Measurements from ENCODE around the gene ABCC6. TPM values are rescaled to one million over a fixed set of nuclear protein-coding genes. Genes with fewer than 3 reads are reported as not detected.

ABCC6 gene
- total RNA-seq, 1 experiment from 2014 or later = 1.1 TPM

DNA sequence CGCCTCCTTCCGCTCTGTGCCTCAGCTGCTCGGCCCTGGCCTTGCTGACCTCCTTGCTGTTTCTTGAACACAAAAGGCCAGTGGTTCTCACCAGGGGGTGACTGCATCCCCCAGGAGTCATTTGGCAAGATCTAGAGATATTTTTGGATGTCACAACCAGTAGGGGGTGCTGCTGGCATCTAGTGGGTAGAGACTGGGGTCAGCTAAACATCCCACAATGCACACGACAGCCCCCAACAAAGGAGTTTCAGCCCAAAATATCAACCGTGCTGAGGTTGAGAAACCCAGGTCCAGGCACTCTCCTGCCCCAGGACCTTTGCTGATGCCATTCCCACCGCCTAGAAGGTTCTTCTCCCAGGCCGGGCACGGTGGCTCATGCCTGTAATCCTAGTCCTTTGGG is 39.7 kb downstream of the ABCC6 start:
- H3K36me3 Mint-ChIP-seq (ENCODE audit: insufficient read depth in 1 of 3, low read depth in 3 of 3) = no peaks in the 10 kb centered on the region
- whole genome bisulfite sequencing (ENCODE audit: extremely low coverage, insufficient read length, low lambda C conversion rate) = no CpG with 5 or more reads among the region's 8 CpGs

More for the DNA sequence above, 39.7 kb downstream of the ABCC6 start:
- Histone ChIP-seq H3K23ac (ENCODE audit: insufficient read length, low read depth, low read length) (no peak overlapping the region), H3K56ac (ENCODE audit: insufficient read length, low read depth, low read length) (no peak overlapping the region), H4K8ac (replicated peaks; ENCODE audit: insufficient read length, low read depth, low read length) (no peak overlapping the region), H3K27ac (ENCODE audit: insufficient read length, low read depth, low read length) (no peak overlapping the region), H3K4me1 (ENCODE audit: insufficient read depth, low read length) (no peaks in the 10 kb centered on the region), H2AFZ (ENCODE audit: low read length) (no peak overlapping the region), H3K9ac (ENCODE audit: extremely low read depth, insufficient read length, low read length) (no peak overlapping the region), H2BK12ac (ENCODE audit: insufficient read length, low read depth, low read length) (no peak overlapping the region), H4K20me1 (ENCODE audit: control insufficient read depth, insufficient read depth, insufficient read length) (no peaks in the 10 kb centered on the region), H2BK15ac (ENCODE audit: low read depth, low read length) (no peak overlapping the region), H4K5ac (ENCODE audit: insufficient read length, low read depth, low read length) (no peak overlapping the region), H3K23me2 (ENCODE audit: insufficient read length, low read depth, low read length, poor library complexity, severe bottlenecking) (no peaks in the 10 kb centered on the region), H2AK5ac (ENCODE audit: insufficient read length, low read length) (no peak overlapping the region), H3K4me2 (ENCODE audit: insufficient read depth, insufficient read length, low read length) (no peak overlapping the region), H3K27me3 (ENCODE audit: insufficient read depth, low read length) (no peaks in the 10 kb centered on the region), H4K91ac (ENCODE audit: insufficient read length, low read depth, low read length) (no peak overlapping the region), H3K4ac (ENCODE audit: low read depth, low read length) (no peak overlapping the region), H2BK20ac (ENCODE audit: low read depth, low read length, poor library complexity, severe bottlenecking) (no peak overlapping the region), H3T11ph (ENCODE audit: low read length) (no peak overlapping the region), H3K79me2 (ENCODE audit: insufficient read depth, low read length) (no peaks in the 10 kb centered on the region), H3K18ac (ENCODE audit: insufficient read length, low read depth, low read length) (no peak overlapping the region), H3K79me1 (ENCODE audit: insufficient read depth, low read depth, low read length, poor library complexity, severe bottlenecking) (no peaks in the 10 kb centered on the region), H3K14ac (ENCODE audit: insufficient read depth, low read length) (no peak overlapping the region), H2BK120ac (ENCODE audit: low read depth, low read length, poor library complexity, severe bottlenecking) (no peak overlapping the region), H3K9me3 (ENCODE audit: control insufficient read depth, low read depth, low read length) (no peaks in the 10 kb centered on the region), H2BK5ac (ENCODE audit: insufficient read length, low read length) (no peak overlapping the region)
- TF ChIP-seq, protein P1, sequence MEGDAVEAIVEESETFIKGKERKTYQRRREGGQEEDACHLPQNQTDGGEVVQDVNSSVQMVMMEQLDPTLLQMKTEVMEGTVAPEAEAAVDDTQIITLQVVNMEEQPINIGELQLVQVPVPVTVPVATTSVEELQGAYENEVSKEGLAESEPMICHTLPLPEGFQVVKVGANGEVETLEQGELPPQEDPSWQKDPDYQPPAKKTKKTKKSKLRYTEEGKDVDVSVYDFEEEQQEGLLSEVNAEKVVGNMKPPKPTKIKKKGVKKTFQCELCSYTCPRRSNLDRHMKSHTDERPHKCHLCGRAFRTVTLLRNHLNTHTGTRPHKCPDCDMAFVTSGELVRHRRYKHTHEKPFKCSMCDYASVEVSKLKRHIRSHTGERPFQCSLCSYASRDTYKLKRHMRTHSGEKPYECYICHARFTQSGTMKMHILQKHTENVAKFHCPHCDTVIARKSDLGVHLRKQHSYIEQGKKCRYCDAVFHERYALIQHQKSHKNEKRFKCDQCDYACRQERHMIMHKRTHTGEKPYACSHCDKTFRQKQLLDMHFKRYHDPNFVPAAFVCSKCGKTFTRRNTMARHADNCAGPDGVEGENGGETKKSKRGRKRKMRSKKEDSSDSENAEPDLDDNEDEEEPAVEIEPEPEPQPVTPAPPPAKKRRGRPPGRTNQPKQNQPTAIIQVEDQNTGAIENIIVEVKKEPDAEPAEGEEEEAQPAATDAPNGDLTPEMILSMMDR (conservative IDR thresholded peaks at IDR 0.05) = peak; percentile 59
- peak overlapping the region in 2 of 3 experiments; percentile 17 to 21; a peak in 2 of 7 replicates for H3K27ac Mint-ChIP-seq
- no peak overlapping the region for H3K4me3 Mint-ChIP-seq
- DNase-seq = peak; percentile 61
- peaks cover 4 to 5% of the 10 kb centered on the region in 2 experiments for H3K4me1 Mint-ChIP-seq
- H3K9me3 Mint-ChIP-seq = peaks cover 9 to 10% of the 10 kb centered on the region in 2 experiments; a peak in 4 of 5 replicates
- peaks cover 2% of the 10 kb centered on the region; the same call in 1 of the 2 replicates for H3K27me3 Mint-ChIP-seq (ENCODE audit: low read depth)
